WTC11 (cell line): Measurements from ENCODE around the gene SCN3A. TPM values are rescaled to one million over a fixed set of nuclear protein-coding genes. Genes with fewer than 3 reads are reported as not detected.

Source experiments
- ATAC-seq: fragments of 200-7000 bp; cut with Tn5 transposase; 2 replicates; pipeline ENCODE4 v1.10.0; 2021; ENCODE audit warnings: mild to moderate bottlenecking, moderate library complexity
- CTCF ChIA-PET: fragments of 300-600 bp; sonication (Branson Sonifier 250); formaldehyde crosslinking; loops from one replicate; lab custom pipeline; 2021; ENCODE audit warnings: antibody characterized with exemption; lab: Charles Lee
- POLR2A ChIA-PET: fragments of 350-600 bp; sonication (Branson Sonifier 250); formaldehyde crosslinking; loops from one replicate; lab custom pipeline; 2021; ENCODE audit warnings: antibody characterized with exemption; lab: Charles Lee
- DNase-seq: peaks from one replicate; pipeline ENCODE4 v3.0.0; 2021; ENCODE audit warnings: low spot score
- H3K27ac Mint-ChIP-seq: 2 replicates; pipeline ENCODE4 v1.8.0; 2021; ENCODE audit warnings: mixed read lengths
- H3K27me3 Mint-ChIP-seq: 2 replicates; pipeline ENCODE4 v1.8.0; 2021; ENCODE audit warnings: low read depth, mild to moderate bottlenecking, moderate library complexity, mixed read lengths
- H3K36me3 Mint-ChIP-seq: 2 replicates; pipeline ENCODE4 v1.8.0; 2021; ENCODE audit warnings: mixed read lengths
- H3K4me1 Mint-ChIP-seq: 2 replicates; pipeline ENCODE4 v1.8.0; 2022; ENCODE audit warnings: mixed read lengths
- H3K4me3 Mint-ChIP-seq: 2 replicates; pipeline ENCODE4 v1.8.0; 2021; ENCODE audit warnings: mild to moderate bottlenecking, moderate library complexity, mixed read lengths
- H3K9me3 Mint-ChIP-seq: 2 replicates; pipeline ENCODE4 v1.8.0; 2021; ENCODE audit warnings: mixed read lengths
- E2F4 ChIP-seq: sonication (generic); formaldehyde crosslinking; IDR thresholded peaks from 2 replicates; pipeline ENCODE4 v1.8.1; 2022; ENCODE audit warnings: low read depth, mild to moderate bottlenecking, moderate library complexity, missing genetic modification reagents, borderline replicate concordance
- ELF4 ChIP-seq: sonication (generic); formaldehyde crosslinking; IDR thresholded peaks from 2 replicates; pipeline ENCODE4 v1.8.1; 2022; ENCODE audit warnings: low read depth, mild to moderate bottlenecking, moderate library complexity, missing genetic modification reagents
- ETV6 ChIP-seq: sonication (generic); formaldehyde crosslinking; IDR thresholded peaks from 2 replicates; pipeline ENCODE4 v1.8.1; 2022; ENCODE audit warnings: mild to moderate bottlenecking, missing genetic modification reagents
- FOXP4 ChIP-seq: sonication (generic); formaldehyde crosslinking; IDR thresholded peaks from 2 replicates; pipeline ENCODE4 v1.8.0; 2022; ENCODE audit warnings: mild to moderate bottlenecking, missing genetic modification reagents
- IRF2 ChIP-seq: sonication (generic); formaldehyde crosslinking; IDR thresholded peaks from 2 replicates; pipeline ENCODE4 v1.8.0; 2022; ENCODE audit warnings: low read depth, missing genetic modification reagents, borderline replicate concordance
- MXD4 ChIP-seq: fragments of 250-450 bp; sonication (Bioruptor Pico); IDR thresholded peaks from 2 replicates; pipeline ENCODE4 v1.8.0; 2021; ENCODE audit warnings: mild to moderate bottlenecking, moderate library complexity, borderline replicate concordance
- NFATC4 ChIP-seq: fragments of 250-450 bp; sonication (Bioruptor Pico); IDR thresholded peaks from 2 replicates; pipeline ENCODE4 v1.9.0; 2021; ENCODE audit warnings: mild to moderate bottlenecking
- OVOL2 ChIP-seq: fragments of 250-450 bp; sonication (Bioruptor Pico); IDR thresholded peaks from 2 replicates; pipeline ENCODE4 v1.9.0; 2021; ENCODE audit warnings: mild to moderate bottlenecking, borderline replicate concordance
- PRRX2 ChIP-seq: fragments of 250-450 bp; sonication (Bioruptor Pico); IDR thresholded peaks from 2 replicates; pipeline ENCODE4 v1.8.0; 2021; ENCODE audit warnings: mild to moderate bottlenecking
- SMAD3 ChIP-seq: sonication (generic); formaldehyde crosslinking; IDR thresholded peaks from 2 replicates; pipeline ENCODE4 v1.8.0; 2022; ENCODE audit warnings: missing genetic modification reagents, mild to moderate bottlenecking, borderline replicate concordance
- SP1 ChIP-seq: sonication (generic); formaldehyde crosslinking; conservative IDR thresholded peaks from 2 replicates; pipeline ENCODE4 v1.8.1; 2022; ENCODE audit warnings: missing genetic modification reagents
- TEAD1 ChIP-seq: sonication (generic); formaldehyde crosslinking; IDR thresholded peaks from 2 replicates; pipeline ENCODE4 v1.8.0; 2022; ENCODE audit warnings: mild to moderate bottlenecking, missing genetic modification reagents
- TEAD4 ChIP-seq: sonication (generic); formaldehyde crosslinking; IDR thresholded peaks from 2 replicates; pipeline ENCODE4 v1.8.0; 2022; ENCODE audit warnings: mild to moderate bottlenecking, missing genetic modification reagents
- USF1 ChIP-seq: sonication (generic); formaldehyde crosslinking; IDR thresholded peaks from 2 replicates; pipeline ENCODE4 v1.8.0; 2022; ENCODE audit warnings: mild to moderate bottlenecking, missing genetic modification reagents
- ZBTB43 ChIP-seq: sonication (generic); formaldehyde crosslinking; IDR thresholded peaks from 2 replicates; pipeline ENCODE4 v1.8.1; 2023; ENCODE audit warnings: mild to moderate bottlenecking, missing genetic modification reagents
- ZNF396 ChIP-seq: fragments of 250-450 bp; sonication (Bioruptor Pico); IDR thresholded peaks from 2 replicates; pipeline ENCODE4 v1.8.0; 2021; ENCODE audit warnings: mild to moderate bottlenecking, moderate library complexity, borderline replicate concordance
- ZNF416 ChIP-seq: fragments of 250-450 bp; sonication (Bioruptor Pico); IDR thresholded peaks from 2 replicates; pipeline ENCODE4 v1.9.0; 2021; ENCODE audit warnings: mild to moderate bottlenecking, inconsistent platforms
- ZNF423 ChIP-seq: fragments of 250-450 bp; sonication (Bioruptor Pico); IDR thresholded peaks from 2 replicates; pipeline ENCODE4 v2.1.2; 2022; ENCODE audit warnings: mild to moderate bottlenecking, moderate library complexity
- ZNF425 ChIP-seq: fragments of 250-450 bp; sonication (Bioruptor Pico); conservative IDR thresholded peaks from 2 replicates; pipeline ENCODE4 v1.9.0; 2021; ENCODE audit warnings: mild to moderate bottlenecking
- ZNF512 ChIP-seq: sonication (generic); formaldehyde crosslinking; IDR thresholded peaks from 2 replicates; pipeline ENCODE4 v1.8.1; 2022; ENCODE audit warnings: missing genetic modification reagents, borderline replicate concordance
- total RNA-seq: library from RNA; stranded (reverse); gene quantifications from 3 replicates; pipeline ENCODE4 v1.2.3, GENCODE V29; 2021

Gene SCN3A
- total RNA-seq, 1 experiment from 2014 or later = 0.04 TPM

- no peak for TF ChIP-seq ZNF512 (CRISPR knock-in tag)
- no peak for TF ChIP-seq MXD4 (CRISPR knock-in tag)
- TF ChIP-seq USF1 (CRISPR knock-in tag) = no peak
Observed at GRCh38 chr2:165109915-165110314, 93.9 kb downstream of the SCN3A start (continued).

GRCh38 chr2:165105926-165106325, 97.9 kb downstream of the SCN3A start:
- ChIA-PET CTCF (interaction anchor here (1.1 to 1.4 kb wide), 2 partner anchors 89 to 98 kb away, joined by 3 to 5 read pairs; partner anchors contain the start of gene SCN3A), POLR2A (no interaction called here)
- no peaks in the 10 kb centered on the region for H3K9me3 Mint-ChIP-seq
- TF ChIP-seq E2F4 (CRISPR knock-in tag) (no peak), ZNF423 (CRISPR knock-in tag) (no peak), SMAD3 (CRISPR knock-in tag) (no peak), ZNF425 (CRISPR knock-in tag) (no peak), FOXP4 (CRISPR knock-in tag) (no peak), ZNF396 (CRISPR knock-in tag) (no peak), OVOL2 (CRISPR knock-in tag) (no peak), IRF2 (no peak), ZBTB43 (CRISPR knock-in tag) (no peak), ELF4 (no peak), PRRX2 (CRISPR knock-in tag) (no peak), TEAD4 (CRISPR knock-in tag) (no peak), ZNF416 (CRISPR knock-in tag) (no peak), ETV6 (no peak), TEAD1 (CRISPR knock-in tag) (no peak), SP1 (CRISPR knock-in tag) (no peak), NFATC4 (CRISPR knock-in tag) (no peak)
- peaks cover 4% of the 10 kb centered on the region; the same call in 1 of the 2 replicates for H3K4me1 Mint-ChIP-seq
- H3K36me3 Mint-ChIP-seq = no peaks in the 10 kb centered on the region
- H3K27ac Mint-ChIP-seq = no peak overlapping the region
- no peak overlapping the region for H3K4me3 Mint-ChIP-seq
- no peak for DNase-seq
- ATAC-seq = no peak
- no peaks in the 10 kb centered on the region for H3K27me3 Mint-ChIP-seq
